GM23338 (cell line): ENCODE results near the gene SORCS2. TPM values are rescaled to one million over a fixed set of nuclear protein-coding genes. Genes with fewer than 3 reads are reported as not detected.
A peak's percentile ranks its signal among the peaks of the same experiment; 100 is the strongest.

Experiments
- ATAC-seq: fragments of 200-7000 bp; cut with Tn5 transposase; 3 replicates; pipeline ENCODE4 v1.9.1; 2020
- DNase-seq: peaks from one replicate; pipeline ENCODE4 v3.0.0-alpha.2; 2015; ENCODE audit warnings: low spot score
- H2AFZ ChIP-seq: fragments of 200-600 bp; sonication (generic); 2 replicates; pipeline ENCODE4 v1.8.0; 2016; ENCODE audit warnings: antibody characterized with exemption, mild to moderate bottlenecking, moderate library complexity
- H3F3A ChIP-seq: fragments of 200-600 bp; sonication (generic); replicated peaks from 2 replicates; pipeline ENCODE4 v1.8.0; 2017; ENCODE audit warnings: antibody characterized with exemption, mixed run types, low read depth
- H3K27ac ChIP-seq: fragments of 200-600 bp; sonication (generic); 2 replicates; pipeline ENCODE4 v1.6.1; 2016; ENCODE audit warnings: low read depth
- H3K27me3 ChIP-seq: fragments of 200-600 bp; sonication (generic); 2 replicates; pipeline ENCODE4 v1.8.0; 2016; ENCODE audit warnings: mild to moderate bottlenecking, mixed run types, moderate library complexity; ENCODE audit not compliant: insufficient read depth
- H3K36me3 ChIP-seq: fragments of 200-600 bp; sonication (generic); 2 replicates; pipeline ENCODE4 v1.8.0; 2016; ENCODE audit warnings: mild to moderate bottlenecking; ENCODE audit not compliant: insufficient read depth
- H3K4me1 ChIP-seq: fragments of 200-600 bp; sonication (generic); 2 replicates; pipeline ENCODE4 v1.8.0; 2016; ENCODE audit warnings: mild to moderate bottlenecking, moderate library complexity; ENCODE audit not compliant: insufficient read depth
- H3K4me2 ChIP-seq: fragments of 200-600 bp; sonication (generic); 2 replicates; pipeline ENCODE4 v1.7.1; 2017; ENCODE audit warnings: mixed run types
- H3K4me3 ChIP-seq: fragments of 200-600 bp; sonication (generic); 2 replicates; pipeline ENCODE4 v1.6.1; 2016; ENCODE audit warnings: mixed run types
- H3K79me2 ChIP-seq: fragments of 200-600 bp; sonication (generic); replicated peaks from 2 replicates; pipeline ENCODE4 v1.8.0; 2017; ENCODE audit warnings: mild to moderate bottlenecking; ENCODE audit not compliant: insufficient read depth
- H3K9me2 ChIP-seq: fragments of 200-600 bp; sonication (generic); 2 replicates; pipeline ENCODE4 v1.8.0; 2017; ENCODE audit not compliant: insufficient read depth
- H4K20me1 ChIP-seq: fragments of 200-600 bp; sonication (generic); replicated peaks from 2 replicates; pipeline ENCODE4 v1.8.0; 2017; ENCODE audit warnings: mild to moderate bottlenecking; ENCODE audit not compliant: insufficient read depth
- H3K27ac Mint-ChIP-seq: 2 replicates; pipeline ENCODE4 v1.8.0; 2020; ENCODE audit warnings: inconsistent platforms, mild to moderate bottlenecking, moderate library complexity, mixed read lengths
- H3K27me3 Mint-ChIP-seq: 3 replicates; pipeline ENCODE4 v1.8.0; 2022; ENCODE audit warnings: low read depth, mild to moderate bottlenecking, moderate library complexity, mixed read lengths, inconsistent platforms; ENCODE audit not compliant: insufficient read depth, poor library complexity
- H3K36me3 Mint-ChIP-seq: 3 replicates; pipeline ENCODE4 v1.8.0; 2021; ENCODE audit warnings: low read depth, mild to moderate bottlenecking, inconsistent platforms, moderate library complexity, mixed read lengths
- H3K4me1 Mint-ChIP-seq: 3 replicates; pipeline ENCODE4 v1.8.0; 2020; ENCODE audit warnings: mild to moderate bottlenecking, inconsistent platforms, mixed read lengths
- H3K4me3 Mint-ChIP-seq: 3 replicates; pipeline ENCODE4 v1.8.0; 2021; ENCODE audit warnings: moderate library complexity, mild to moderate bottlenecking, inconsistent platforms, mixed read lengths
- H3K9me3 Mint-ChIP-seq: 3 replicates; pipeline ENCODE4 v1.8.0; 2020; ENCODE audit warnings: moderate library complexity, mild to moderate bottlenecking, inconsistent platforms, mixed read lengths
- CTCF ChIP-seq, 2 experiments: fragments of 200-600 bp in 1 of 2; sonication (generic) in 1 of 2; conservative IDR thresholded peaks; 2 replicates each; pipeline versions ENCODE4 v1.5.1 to v1.6.1; 2016 to 2017; ENCODE audit warnings: antibody characterized with exemption in 2 of 2, low read depth in 2 of 2, mild to moderate bottlenecking in 2 of 2, moderate library complexity in 1 of 2
- EZH2phosphoT487 ChIP-seq: fragments of 200-600 bp; sonication (generic); IDR thresholded peaks from one replicate; pipeline ENCODE4 v1.8.1; 2018; ENCODE audit warnings: antibody characterized with exemption; ENCODE audit not compliant: unreplicated experiment
- STAT1 ChIP-seq: IDR thresholded peaks from one replicate; pipeline ENCODE4 v1.6.1; 2016; ENCODE audit warnings: antibody characterized with exemption; ENCODE audit not compliant: unreplicated experiment
- polyA plus RNA-seq: library from polyadenylated mRNA; unstranded; fragments of >200 nt; fragmentation: Nextera tagmentation; extraction: Ambion mirVana; gene quantifications from 2 replicates; pipeline ENCODE4 v1.2.1, GENCODE V29; 2016
- total RNA-seq: library from RNA; depleted of rRNA; stranded (reverse); fragments of >200 nt; shearing (Covaris generic); gene quantifications from 2 replicates; pipeline ENCODE4 v1.2.3, GENCODE V29; 2014
- TF ChIP-seq, protein P1 (sequence below): IDR thresholded peaks from 2 replicates; pipeline ENCODE4 v1.6.1; 2016; ENCODE audit warnings: antibody characterized with exemption

The SORCS2 gene
- total and polyA plus RNA-seq, 2 experiments from 2014 or later = 0.47 to 2.4 TPM

DNA sequence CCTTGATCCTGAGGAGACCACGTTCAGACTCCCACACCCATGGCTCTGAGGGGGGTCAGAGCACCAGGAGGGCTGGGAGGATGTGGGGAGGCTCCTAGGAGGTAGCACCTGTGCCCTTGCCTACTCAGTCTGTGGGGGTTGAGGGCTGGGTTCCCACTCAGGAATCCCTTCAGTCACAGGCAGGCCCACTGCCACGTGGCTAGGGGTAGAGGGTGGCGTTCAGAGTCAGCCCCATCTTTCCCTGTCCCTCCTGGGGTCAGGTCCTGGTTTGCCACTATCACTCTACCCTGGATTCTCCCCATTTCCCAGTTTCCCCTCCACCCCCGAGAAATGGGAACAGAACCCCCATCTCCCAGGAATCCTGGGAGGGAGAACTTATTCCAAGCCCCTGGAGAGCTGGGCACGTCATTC, 131.1 kb downstream of the SORCS2 start:
- Histone ChIP-seq H3K79me2 (no peaks in the 10 kb centered on the region), H3K4me1 (no peaks in the 10 kb centered on the region), H3K4me3 (no peak overlapping the region), H3K9me2 (peaks cover 4% of the 10 kb centered on the region; the same call in 1 of the 2 replicates), H3K4me2 (no peak overlapping the region), H2AFZ (no peak overlapping the region), H4K20me1 (no peaks in the 10 kb centered on the region), H3K36me3 (no peaks in the 10 kb centered on the region), H3K27ac (no peak overlapping the region), H3F3A (no peaks in the 10 kb centered on the region), H3K27me3 (no peaks in the 10 kb centered on the region)
- Mint-ChIP-seq H3K4me3 (no peak overlapping the region), H3K27ac (no peak overlapping the region), H3K27me3 (peaks cover 5% of the 10 kb centered on the region), H3K4me1 (peaks cover 9% of the 10 kb centered on the region), H3K9me3 (peaks cover 7% of the 10 kb centered on the region; the same call in 1 of the 3 replicates), H3K36me3 (peaks cover 4% of the 10 kb centered on the region; the same call in 2 of the 3 replicates)
- TF ChIP-seq STAT1 = no peak
- TF ChIP-seq, protein P1, sequence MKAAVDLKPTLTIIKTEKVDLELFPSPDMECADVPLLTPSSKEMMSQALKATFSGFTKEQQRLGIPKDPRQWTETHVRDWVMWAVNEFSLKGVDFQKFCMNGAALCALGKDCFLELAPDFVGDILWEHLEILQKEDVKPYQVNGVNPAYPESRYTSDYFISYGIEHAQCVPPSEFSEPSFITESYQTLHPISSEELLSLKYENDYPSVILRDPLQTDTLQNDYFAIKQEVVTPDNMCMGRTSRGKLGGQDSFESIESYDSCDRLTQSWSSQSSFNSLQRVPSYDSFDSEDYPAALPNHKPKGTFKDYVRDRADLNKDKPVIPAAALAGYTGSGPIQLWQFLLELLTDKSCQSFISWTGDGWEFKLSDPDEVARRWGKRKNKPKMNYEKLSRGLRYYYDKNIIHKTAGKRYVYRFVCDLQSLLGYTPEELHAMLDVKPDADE = no peak
- DNase-seq (no peak), ATAC-seq (no peak)

DNA sequence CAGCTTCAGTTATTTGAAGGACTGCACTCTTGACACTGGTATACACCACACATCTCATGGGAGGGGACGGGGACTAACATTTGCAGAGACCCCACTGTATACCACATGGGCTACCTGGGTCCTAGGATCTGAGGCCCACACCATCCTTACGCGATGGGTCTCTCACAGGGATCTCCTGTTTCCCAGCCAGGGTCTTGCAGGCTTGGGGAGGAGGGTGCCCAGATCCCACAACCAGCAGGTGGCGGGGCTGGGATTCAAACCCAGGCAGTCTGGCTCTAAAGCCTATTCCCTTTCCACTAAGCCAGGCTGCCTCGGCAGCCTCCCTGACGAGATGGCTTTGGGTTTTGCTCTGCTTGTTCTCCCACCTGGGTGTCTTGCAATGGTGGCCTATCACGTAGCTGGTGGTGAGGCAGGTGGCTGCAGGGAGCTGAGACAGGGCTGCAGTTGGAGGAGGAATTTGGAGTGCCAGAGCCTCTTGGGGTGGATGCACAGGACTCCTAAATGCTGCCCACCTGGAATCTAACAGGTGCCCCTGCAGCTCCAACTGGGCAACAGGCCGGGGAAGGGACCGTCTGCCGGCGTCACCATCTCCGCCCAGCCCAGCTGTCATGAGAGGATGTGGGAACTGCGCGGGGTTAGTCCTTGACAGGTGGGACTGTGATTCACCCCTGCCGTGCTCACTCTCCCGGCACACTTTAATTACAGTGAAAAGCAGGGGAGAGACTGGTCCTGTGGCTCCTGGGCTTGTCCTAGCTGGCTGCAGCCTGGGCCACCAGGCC, 131.7 kb downstream of the SORCS2 start:
- Histone ChIP-seq H3K27me3 (no peaks in the 10 kb centered on the region), H3K4me2 (no peak overlapping the region), H4K20me1 (no peaks in the 10 kb centered on the region), H3K27ac (no peak overlapping the region), H3F3A (no peaks in the 10 kb centered on the region), H3K79me2 (no peaks in the 10 kb centered on the region), H3K4me1 (no peaks in the 10 kb centered on the region), H3K9me2 (peaks cover 4% of the 10 kb centered on the region; the same call in 1 of the 2 replicates), H3K4me3 (no peak overlapping the region), H3K36me3 (no peaks in the 10 kb centered on the region), H2AFZ (no peak overlapping the region)
- ATAC-seq = peak; percentile 38
- H3K36me3 Mint-ChIP-seq = peaks cover 2% of the 10 kb centered on the region; the same call in 2 of the 3 replicates
- H3K4me1 Mint-ChIP-seq = peaks cover 9% of the 10 kb centered on the region
- TF ChIP-seq, protein P1 = no peak
- TF ChIP-seq CTCF (conservative IDR thresholded peaks at IDR 0.05; ENCODE audit: low read depth in 2 of 2) (peak in 1 of 2 experiments; percentile 20; a peak in 1 of 4 replicates), EZH2phosphoT487 (no peak)
- H3K27me3 Mint-ChIP-seq = peaks cover 5% of the 10 kb centered on the region
- DNase-seq = no peak
- peaks cover 4% of the 10 kb centered on the region; the same call in 1 of the 3 replicates for H3K9me3 Mint-ChIP-seq
- H3K4me3 Mint-ChIP-seq = no peak overlapping the region
- H3K27ac Mint-ChIP-seq = no peak overlapping the region
